H1 (cell line): ENCODE measurements around the gene PKD1L1. TPM values are rescaled to one million over a fixed set of nuclear protein-coding genes. Genes with fewer than 3 reads are reported as not detected.

Source experiments
- CTCF ChIA-PET: fragments of 300-600 bp; sonication (Branson Sonifier 250); formaldehyde crosslinking; loops from one replicate; lab custom pipeline; 2021; ENCODE audit not compliant: partially characterized antibody; lab: Charles Lee
- POLR2A ChIA-PET: fragments of 300-600 bp; sonication (Branson Sonifier 250); formaldehyde crosslinking; loops from one replicate; lab custom pipeline; 2021; ENCODE audit warnings: inconsistent platforms; ENCODE audit not compliant: partially characterized antibody; lab: Charles Lee
- DNase-seq, 2 experiments: peaks; one replicate each; pipeline versions ENCODE4 v3.0.0 to v3.0.0-alpha.2; 2010 to 2022; ENCODE audit warnings: low spot score in 2 of 2, low read depth in 1 of 2, mixed read lengths in 1 of 2
- FAIRE-seq: peaks from 2 replicates; lab custom pipeline; 2011; peaks lifted over from hg19 to GRCh38; lab: Jason Lieb, UNC
- H2AFZ ChIP-seq: 2 replicates; pipeline ENCODE4 v1.8.1; 2012; ENCODE audit warnings: low read length, inconsistent platforms
- H2AK5ac ChIP-seq: 2 replicates; pipeline ENCODE4 v1.6.1; 2013; ENCODE audit warnings: low read depth, low read length
- H2BK120ac ChIP-seq: replicated peaks from 2 replicates; pipeline ENCODE3; 2013; ENCODE audit warnings: low read depth, low read length, inconsistent platforms
- H2BK12ac ChIP-seq: 2 replicates; pipeline ENCODE4 v1.6.1; 2013; ENCODE audit warnings: low read depth, low read length
- H2BK15ac ChIP-seq: 2 replicates; pipeline ENCODE4 v1.6.1; 2013; ENCODE audit warnings: low read length
- H2BK20ac ChIP-seq: 2 replicates; pipeline ENCODE4 v1.6.1; 2013; ENCODE audit warnings: low read length
- H2BK5ac ChIP-seq: 2 replicates; pipeline ENCODE4 v1.6.1; 2013; ENCODE audit warnings: low read depth, low read length
- H3K14ac ChIP-seq: 2 replicates; pipeline ENCODE4 v1.6.1; 2013; ENCODE audit warnings: inconsistent platforms; ENCODE audit not compliant: insufficient read length
- H3K18ac ChIP-seq: 2 replicates; pipeline ENCODE4 v1.6.1; 2013; ENCODE audit warnings: low read length; ENCODE audit errors: extremely low read depth
- H3K23ac ChIP-seq: 2 replicates; pipeline ENCODE4 v1.6.1; 2013; ENCODE audit warnings: inconsistent platforms; ENCODE audit not compliant: insufficient read length
- H3K23me2 ChIP-seq: 2 replicates; pipeline ENCODE4 v1.6.1; 2013; ENCODE audit warnings: low read depth, low read length
- H3K27ac ChIP-seq: 2 replicates; pipeline ENCODE4 v1.6.1; 2011; ENCODE audit warnings: low read depth, low read length, inconsistent platforms
- H3K27me3 ChIP-seq, 4 experiments: replicated peaks in 1 of 4; 1 replicate in 1 of 4; 2 replicates in 3 of 4; pipeline versions ENCODE4 v1.6.1 to v1.8.1; 2011 to 2013; ENCODE audit warnings: low read length in 3 of 4, mild to moderate bottlenecking in 3 of 4, inconsistent platforms in 2 of 4, mixed read lengths in 2 of 4, moderate library complexity in 1 of 4; ENCODE audit not compliant: control insufficient read depth in 3 of 4, insufficient read depth in 3 of 4; ENCODE audit errors: extremely low read depth in 1 of 4
- H3K36me3 ChIP-seq, 4 experiments: 2 replicates each; pipeline versions ENCODE4 v1.6.1 to v1.8.1; 2011 to 2013; ENCODE audit warnings: mild to moderate bottlenecking in 4 of 4, low read length in 3 of 4, moderate library complexity in 2 of 4, control low read depth in 1 of 4, inconsistent platforms in 1 of 4; ENCODE audit not compliant: insufficient read depth in 4 of 4, control insufficient read depth in 2 of 4
- H3K4ac ChIP-seq: replicated peaks from 2 replicates; pipeline ENCODE3; 2013; ENCODE audit warnings: low read length, low read depth, mixed read lengths, inconsistent platforms; ENCODE audit not compliant: insufficient read length
- H3K4me1 ChIP-seq, 4 experiments: replicated peaks in 1 of 4; 1 replicate in 1 of 4; 2 replicates in 3 of 4; pipeline versions ENCODE4 v1.6.1 to v1.8.1; 2011 to 2013; ENCODE audit warnings: low read length in 3 of 4, inconsistent platforms in 2 of 4, mixed read lengths in 1 of 4; ENCODE audit not compliant: insufficient read depth in 4 of 4, control insufficient read depth in 3 of 4
- H3K4me2 ChIP-seq, 2 experiments: 2 replicates each; pipeline versions ENCODE4 v1.6.1 to v1.8.1; 2011 to 2013; ENCODE audit warnings: low read depth in 2 of 2, low read length in 2 of 2, control low read depth in 1 of 2, inconsistent platforms in 1 of 2, mild to moderate bottlenecking in 1 of 2; ENCODE audit not compliant: insufficient read depth in 1 of 2
- H3K4me3 ChIP-seq, 4 experiments: fragments of 200-600, 300-600 bp in 1 of 4; sonication (generic), shearing (Covaris generic), sonication (Bioruptor Twin) in 1 of 4; 2 replicates each; pipeline versions ENCODE4 v1.5.1 to v1.8.1; 2011 to 2016; ENCODE audit warnings: low read length in 4 of 4, low read depth in 3 of 4, control low read depth in 2 of 4, inconsistent platforms in 2 of 4, mild to moderate bottlenecking in 2 of 4, mixed read lengths in 1 of 4, moderate library complexity in 1 of 4; ENCODE audit not compliant: insufficient read depth in 2 of 4; ENCODE audit errors: extremely low read depth in 1 of 4
- H3K56ac ChIP-seq: replicated peaks from 2 replicates; pipeline ENCODE3; 2013; ENCODE audit warnings: low read depth, mild to moderate bottlenecking, mixed read lengths, low read length, inconsistent platforms; ENCODE audit not compliant: insufficient read length
- H3K79me1 ChIP-seq: 2 replicates; pipeline ENCODE4 v1.6.1; 2013; ENCODE audit warnings: low read depth, low read length, control low read depth
- H3K79me2 ChIP-seq, 2 experiments: 2 replicates each; pipeline versions ENCODE4 v1.6.1 to v1.8.1; 2012 to 2013; ENCODE audit warnings: low read length in 2 of 2, mild to moderate bottlenecking in 2 of 2, inconsistent platforms in 1 of 2; ENCODE audit not compliant: insufficient read depth in 2 of 2, control insufficient read depth in 1 of 2
- H3K9ac ChIP-seq, 4 experiments: replicated peaks in 1 of 4; 1 replicate in 1 of 4; 2 replicates in 3 of 4; pipeline versions ENCODE4 v1.6.1 to v1.8.1; 2011 to 2013; ENCODE audit warnings: low read depth in 3 of 4, low read length in 3 of 4, control low read depth in 2 of 4, mild to moderate bottlenecking in 2 of 4, moderate library complexity in 2 of 4, inconsistent platforms in 1 of 4; ENCODE audit errors: extremely low read depth in 1 of 4
- H3K9me3 ChIP-seq, 2 experiments: 2 replicates each; pipeline versions ENCODE4 v1.6.1 to v1.8.1; 2012 to 2013; ENCODE audit warnings: mild to moderate bottlenecking in 2 of 2, moderate library complexity in 2 of 2, control low read depth in 1 of 2, inconsistent platforms in 1 of 2, low read depth in 1 of 2, low read length in 1 of 2, mixed read lengths in 1 of 2; ENCODE audit not compliant: insufficient read depth in 2 of 2
- H4K20me1 ChIP-seq, 2 experiments: replicated peaks in 1 of 2; 2 replicates each; pipeline versions ENCODE3 to v1.8.1; 2011 to 2013; ENCODE audit warnings: inconsistent platforms in 2 of 2, low read length in 2 of 2, mild to moderate bottlenecking in 1 of 2; ENCODE audit not compliant: insufficient read depth in 2 of 2, control insufficient read depth in 1 of 2
- H4K5ac ChIP-seq: 2 replicates; pipeline ENCODE4 v1.6.1; 2013; ENCODE audit warnings: low read length, low read depth, mixed read lengths, inconsistent platforms; ENCODE audit not compliant: insufficient read length
- H4K8ac ChIP-seq: 2 replicates; pipeline ENCODE4 v1.8.0; 2013; ENCODE audit warnings: mild to moderate bottlenecking, moderate library complexity, low read length, inconsistent platforms; ENCODE audit not compliant: insufficient read depth; ENCODE audit errors: extremely low read depth
- H4K91ac ChIP-seq: replicated peaks from 2 replicates; pipeline ENCODE3; 2013; ENCODE audit warnings: low read length, mixed read lengths, inconsistent platforms; ENCODE audit not compliant: insufficient read length
- ASH2L ChIP-seq: fragments of 200-600, 300-600 bp; sonication (generic); IDR thresholded peaks from one replicate; pipeline ENCODE4 v1.7.1; 2017; ENCODE audit warnings: low read length
- BACH1 ChIP-seq: IDR thresholded peaks from 2 replicates; pipeline ENCODE4 v1.6.1; 2012; ENCODE audit warnings: low read length, improper control_type of control experiment
- CBX5 ChIP-seq: fragments of 300-800, 300-1000 bp; sonication (generic); IDR thresholded peaks from 2 replicates; pipeline ENCODE4 v1.7.1; 2016; ENCODE audit warnings: antibody characterized with exemption, low read length, low read depth
- CHD1 ChIP-seq: IDR thresholded peaks from 2 replicates; pipeline ENCODE4 v1.6.1; 2012; ENCODE audit warnings: low read depth, low read length, improper control_type of control experiment
- CREB1 ChIP-seq: IDR thresholded peaks from 2 replicates; pipeline ENCODE4 v1.6.1; 2012; ENCODE audit warnings: inconsistent platforms
- EZH2 ChIP-seq: fragments of 200-600 bp; sonication (generic); IDR thresholded peaks from 2 replicates; pipeline ENCODE4 v1.7.1; 2012; ENCODE audit warnings: low read depth, mild to moderate bottlenecking, moderate library complexity, low read length, inconsistent platforms; ENCODE audit not compliant: severe bottlenecking
- FOSL1 ChIP-seq: IDR thresholded peaks from 2 replicates; pipeline ENCODE4 v1.6.1; 2011; ENCODE audit warnings: mild to moderate bottlenecking, low read depth, low read length, moderate library complexity; ENCODE audit not compliant: insufficient read depth
- KDM1A ChIP-seq: fragments of 200-600, 300-600 bp; sonication (generic); IDR thresholded peaks from 2 replicates; pipeline ENCODE4 v1.7.1; 2016; ENCODE audit warnings: mild to moderate bottlenecking, low read length, borderline replicate concordance
- KDM4A ChIP-seq: IDR thresholded peaks from one replicate; pipeline ENCODE4 v1.7.1; 2012; ENCODE audit warnings: low read depth, mild to moderate bottlenecking, moderate library complexity, low read length, inconsistent platforms; ENCODE audit not compliant: severe bottlenecking
- MAFK ChIP-seq: IDR thresholded peaks from 2 replicates; pipeline ENCODE4 v1.6.1; 2012; ENCODE audit warnings: low read depth, mild to moderate bottlenecking, improper control_type of control experiment, low read length
- SP1 ChIP-seq: IDR thresholded peaks from 2 replicates; pipeline ENCODE4 v1.6.1; 2011; ENCODE audit warnings: low read depth, low read length
- YY1 ChIP-seq: IDR thresholded peaks from 2 replicates; pipeline ENCODE4 v1.6.1; 2011; ENCODE audit warnings: low read depth, mild to moderate bottlenecking, low read length
- WGBS, 2 experiments: shearing (Covaris generic) in 1 of 2; methylation state at CpG; one replicate each; pipeline versions ENCODE4 v1.1.6 to v1.1.7; 2013 to 2015; ENCODE audit warnings: low lambda C conversion rate in 2 of 2, mixed read lengths in 2 of 2, inconsistent platforms in 1 of 2, low coverage in 1 of 2, missing lambda C conversion rate in 1 of 2; ENCODE audit not compliant: insufficient replicate concordance in 2 of 2, insufficient coverage in 1 of 2, insufficient read length in 1 of 2; ENCODE audit errors: extremely low coverage in 1 of 2, missing lambda C conversion rate in 1 of 2; 5-methylcytosine and 5-hydroxymethylcytosine counted together
- polyA plus RNA-seq, 7 experiments: library from polyadenylated mRNA; depleted of rRNA in 3 of 7; stranded (reverse) in 5 of 7; unstranded in 2 of 7; fragments of >200 nt in 5 of 7; fragments of 200-250 nt in 2 of 7; gene quantifications; 1 replicate in 5 of 7; 2 replicates in 1 of 7; 4 replicates in 1 of 7; pipeline versions ENCODE4 v1.2.1 to v1.2.3, GENCODE V29; 2011 to 2013; ENCODE audit warnings: missing spikeins in 2 of 7, mixed read lengths in 2 of 7
- total RNA-seq: library from RNA; stranded (reverse); fragmentation: NEBNext Ultra II Directional; extraction: Animal tissue kit (Norgen Biotek cat#: 25700); gene quantifications from 2 replicates; pipeline ENCODE4 v1.2.1, GENCODE V29; 2021
- TF ChIP-seq, protein P1 (sequence below): IDR thresholded peaks from 2 replicates; pipeline ENCODE4 v1.6.1; 2012; ENCODE audit warnings: low read length, inconsistent platforms

PKD1L1 gene
- total and polyA plus RNA-seq, 2 of the 8 experiments (the other 6 are each of a cell fraction or from before 2014, with no cell fraction given) = 0.22 to 0.35 TPM

DNA sequence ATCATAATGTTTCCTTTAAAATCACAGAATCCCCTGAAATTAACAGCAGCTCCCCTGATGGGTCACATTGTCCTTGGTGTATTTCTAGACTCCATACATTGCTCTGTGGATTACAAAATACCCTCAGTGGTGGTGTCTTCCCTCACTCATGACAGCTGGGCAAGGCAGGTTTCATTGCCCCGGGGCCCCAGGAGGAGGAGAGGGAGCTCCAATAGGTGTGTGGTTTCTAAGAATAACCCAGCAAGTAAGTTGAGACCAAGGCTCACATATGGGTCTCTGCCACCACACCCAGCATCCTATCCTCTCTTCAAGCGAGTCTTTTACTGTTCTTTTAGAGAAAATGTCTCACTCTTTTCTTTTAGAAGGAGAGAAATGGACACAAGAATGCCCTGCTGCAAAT is 63.6 kb downstream of the PKD1L1 start:
- ChIA-PET POLR2A (no interaction called here), CTCF (interaction anchor here (0.7 to 2.1 kb wide), 6 partner anchors 8 to 62 kb away, joined by 3 to 9 read pairs (median 4); no protein-coding TSS in a partner anchor)
- no peak overlapping the region for H2BK15ac ChIP-seq
- H3K4me3 ChIP-seq = no peak overlapping the region
- H3K23ac ChIP-seq = no peak overlapping the region
- peaks cover 0 to 3% (median 0%) of the 10 kb centered on the region in 4 experiments; a peak in 1 of 7 replicates for H3K4me1 ChIP-seq
- H3K27me3 ChIP-seq = no peaks in the 10 kb centered on the region
- no peaks in the 10 kb centered on the region for H3K9me3 ChIP-seq
- H3K9ac ChIP-seq = no peak overlapping the region
- FAIRE-seq (no peak), DNase-seq (peak in 1 of 2 experiments; percentile 29)
- H3K79me1 ChIP-seq = 0 out of 2 replicates have a peak, but pooled peaks cover 2% of the 10 kb centered on the region
- no peak overlapping the region for H3K4ac ChIP-seq
- H2BK120ac ChIP-seq = no peak overlapping the region
- no peak overlapping the region for H4K91ac ChIP-seq
- H3K23me2 ChIP-seq = no peaks in the 10 kb centered on the region; the same call in 1 of the 2 replicates
- no peak overlapping the region for H3K56ac ChIP-seq
- no peaks in the 10 kb centered on the region for H3K79me2 ChIP-seq
- H3K36me3 ChIP-seq = no peaks in the 10 kb centered on the region
- H2BK20ac ChIP-seq = no peak overlapping the region
- H4K5ac ChIP-seq = no peak overlapping the region
- H3K14ac ChIP-seq = no peak overlapping the region
- WGBS, 2 experiments = 84% methylated on average over 2 of the region's 2 CpGs; no CpG with 5 or more reads in 1 of the 2 experiments
- H4K8ac ChIP-seq = no peak overlapping the region
- H2BK12ac ChIP-seq = no peak overlapping the region
- TF ChIP-seq YY1 (no peak), EZH2 (no peak), MAFK (no peak), FOSL1 (no peak), CHD1 (no peak), BACH1 (no peak), KDM1A (no peak), CREB1 (no peak), SP1 (no peak), CBX5 (no peak), ASH2L (no peak), KDM4A (no peak)
- TF ChIP-seq, protein P1, sequence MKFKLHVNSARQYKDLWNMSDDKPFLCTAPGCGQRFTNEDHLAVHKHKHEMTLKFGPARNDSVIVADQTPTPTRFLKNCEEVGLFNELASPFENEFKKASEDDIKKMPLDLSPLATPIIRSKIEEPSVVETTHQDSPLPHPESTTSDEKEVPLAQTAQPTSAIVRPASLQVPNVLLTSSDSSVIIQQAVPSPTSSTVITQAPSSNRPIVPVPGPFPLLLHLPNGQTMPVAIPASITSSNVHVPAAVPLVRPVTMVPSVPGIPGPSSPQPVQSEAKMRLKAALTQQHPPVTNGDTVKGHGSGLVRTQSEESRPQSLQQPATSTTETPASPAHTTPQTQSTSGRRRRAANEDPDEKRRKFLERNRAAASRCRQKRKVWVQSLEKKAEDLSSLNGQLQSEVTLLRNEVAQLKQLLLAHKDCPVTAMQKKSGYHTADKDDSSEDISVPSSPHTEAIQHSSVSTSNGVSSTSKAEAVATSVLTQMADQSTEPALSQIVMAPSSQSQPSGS = no peak
- H2BK5ac ChIP-seq = no peak overlapping the region
- H2AFZ ChIP-seq = no peak overlapping the region
- no peak overlapping the region for H3K27ac ChIP-seq
- H2AK5ac ChIP-seq = no peak overlapping the region
- H3K18ac ChIP-seq = no peak overlapping the region
- no peak overlapping the region for H3K4me2 ChIP-seq
- no peaks in the 10 kb centered on the region for H4K20me1 ChIP-seq
